ENCODE data around the gene ZDHHC11B. TPM values are rescaled to one million over a fixed set of nuclear protein-coding genes. Genes with fewer than 3 reads are reported as not detected.
A peak's percentile ranks its signal among the peaks of the same experiment; 100 is the strongest.
"Not testable (repeated sequence)": the region's sequence is repeated elsewhere in the genome, so short reads cannot be mapped to it uniquely, and the experiment has no call there.

ZDHHC11B gene
- total and polyA plus RNA-seq, 2 experiments from 2014 or later = not detected

GRCh38 chr5:775961-776861, 8.3 kb downstream of the ZDHHC11B start:
- Histone ChIP-seq H4K20me1 (ENCODE audit: insufficient read depth) (no peaks in the 10 kb centered on the region), H3K9me3 (ENCODE audit: low read depth) (no peaks in the 10 kb centered on the region), H2AFZ (peak overlapping the region; percentile 85), H3K27me3 (replicated peaks; ENCODE audit: insufficient read depth) (0 out of 2 replicates have a peak, but pooled peaks cover 13% of the 10 kb centered on the region), H3K27ac (no peak overlapping the region), H3K4me3 (peak overlapping the region; percentile 73), H3F3A (ENCODE audit: insufficient read depth) (no peaks in the 10 kb centered on the region), H3K9ac (peak overlapping the region; percentile 37; the same call in 1 of the 2 replicates), H3K4me1 (ENCODE audit: insufficient read depth) (no peaks in the 10 kb centered on the region; the same call in 1 of the 2 replicates), H3K4me2 (ENCODE audit: unreplicated experiment) (peak overlapping the region; percentile 85), H3K9me2 (ENCODE audit: insufficient read depth) (no peaks in the 10 kb centered on the region), H3K36me3 (ENCODE audit: low read depth) (no peaks in the 10 kb centered on the region), H3K79me2 (ENCODE audit: insufficient read depth) (no peaks in the 10 kb centered on the region)
- in situ Hi-C loops (cut with MboI) = no loop called here
- WGBS, 2 experiments (ENCODE audit: low coverage in 1 of 2, low lambda C conversion rate in 2 of 2, missing lambda C conversion rate in 2 of 2) = 63 to 66% methylated on average over 17 to 19 of the region's 20 CpGs
- no peak for DNase-seq
- TF ChIP-seq EZH2 (IDR thresholded peaks at IDR 0.05; ENCODE audit: insufficient read depth, poor library complexity, severe bottlenecking) (no peak), EZH2phosphoT487 (IDR thresholded peaks at IDR 0.05; ENCODE audit: insufficient read depth, low read depth) (no peak)

DNA sequence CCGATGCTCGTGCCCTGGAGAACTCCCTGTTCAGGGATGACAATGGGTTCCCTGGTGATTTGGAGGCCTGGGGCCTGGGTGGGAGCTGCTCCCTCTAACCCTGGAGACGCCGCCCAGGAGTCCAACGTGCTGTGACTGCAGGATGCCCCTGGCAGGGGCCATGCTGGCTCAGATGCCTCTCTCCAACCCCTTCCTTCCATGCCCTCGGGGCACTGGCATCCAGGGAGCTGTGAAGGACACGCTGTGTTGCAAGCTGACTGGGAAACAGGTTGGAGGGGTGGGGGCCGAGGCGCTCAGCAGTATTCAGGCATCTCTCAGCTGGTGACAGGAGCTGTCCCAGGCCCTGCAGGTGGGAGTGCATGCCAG, 9.0 kb downstream of the ZDHHC11B start:
- H2AFZ ChIP-seq; H4K20me1 ChIP-seq (ENCODE audit: insufficient read depth); H3K79me2 ChIP-seq (ENCODE audit: insufficient read depth); H3K4me1 ChIP-seq (ENCODE audit: insufficient read depth); H3K9ac ChIP-seq; H3K4me3 ChIP-seq; H3K9me3 ChIP-seq (ENCODE audit: low read depth); H3K9me2 ChIP-seq (ENCODE audit: insufficient read depth); DNase-seq; H3K36me3 ChIP-seq (ENCODE audit: low read depth); H3F3A ChIP-seq (ENCODE audit: insufficient read depth); H3K27ac ChIP-seq; H3K4me2 ChIP-seq (ENCODE audit: unreplicated experiment); in situ Hi-C loops (cut with MboI): not testable (repeated sequence)
- 77 to 80% methylated on average over 8 to 9 of the region's 9 CpGs for WGBS, 2 experiments (ENCODE audit: low coverage in 1 of 2, low lambda C conversion rate in 2 of 2, missing lambda C conversion rate in 2 of 2)
- 0 out of 2 replicates have a peak, but pooled peaks cover 13% of the 10 kb centered on the region for H3K27me3 ChIP-seq (replicated peaks; ENCODE audit: insufficient read depth)

DNA sequence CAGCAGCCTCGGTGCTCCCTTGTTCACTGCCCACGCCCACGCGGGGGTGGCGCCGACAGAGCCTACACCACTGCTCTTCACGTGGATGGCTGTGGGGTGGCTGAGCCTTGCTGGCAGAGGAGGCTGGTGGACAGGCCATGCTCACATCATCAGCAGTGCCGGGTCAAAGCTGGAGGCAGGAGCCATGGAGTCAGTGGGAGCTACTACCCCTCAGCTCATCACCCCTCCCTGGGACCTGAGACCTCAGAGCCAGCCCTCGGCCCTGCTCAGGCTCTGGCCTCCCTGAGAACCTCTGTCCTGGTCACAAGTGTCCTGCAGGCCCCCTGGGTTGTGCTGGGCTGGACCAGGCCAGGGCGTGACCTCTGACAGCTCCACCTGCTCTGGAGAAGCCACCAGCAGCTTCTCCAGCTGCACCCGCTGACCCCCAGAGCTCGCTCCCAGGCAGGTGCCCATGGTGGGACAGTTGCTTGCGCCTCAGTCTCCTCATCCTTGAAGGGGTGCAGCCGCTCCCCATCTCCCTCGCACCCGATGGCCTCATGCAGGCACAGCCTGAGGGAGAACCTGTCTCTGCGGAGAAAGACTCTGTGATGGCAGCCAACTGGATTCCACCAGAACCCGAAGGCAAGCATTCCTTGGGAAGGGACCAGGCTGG, 9.5 kb downstream of the ZDHHC11B start:
- H3K4me3 ChIP-seq; H3K27ac ChIP-seq; H3K36me3 ChIP-seq (ENCODE audit: low read depth); H3K4me2 ChIP-seq (ENCODE audit: unreplicated experiment); H3F3A ChIP-seq (ENCODE audit: insufficient read depth); DNase-seq; H3K9me3 ChIP-seq (ENCODE audit: low read depth); H3K9ac ChIP-seq; H3K9me2 ChIP-seq (ENCODE audit: insufficient read depth); in situ Hi-C loops (cut with MboI); H2AFZ ChIP-seq; H3K4me1 ChIP-seq (ENCODE audit: insufficient read depth); H4K20me1 ChIP-seq (ENCODE audit: insufficient read depth); H3K79me2 ChIP-seq (ENCODE audit: insufficient read depth): not testable (repeated sequence)
- 0 out of 2 replicates have a peak, but pooled peaks cover 13% of the 10 kb centered on the region for H3K27me3 ChIP-seq (replicated peaks; ENCODE audit: insufficient read depth)
- 78 to 82% methylated on average over 17 to 18 of the region's 18 CpGs for WGBS, 2 experiments (ENCODE audit: low coverage in 1 of 2, low lambda C conversion rate in 2 of 2, missing lambda C conversion rate in 2 of 2)

- H3K27ac ChIP-seq; H3K36me3 ChIP-seq (ENCODE audit: low read depth); H3K9ac ChIP-seq; DNase-seq; H3K4me3 ChIP-seq; H4K20me1 ChIP-seq (ENCODE audit: insufficient read depth); in situ Hi-C loops (cut with MboI); H3K9me3 ChIP-seq (ENCODE audit: low read depth); H3K4me1 ChIP-seq (ENCODE audit: insufficient read depth); H3K79me2 ChIP-seq (ENCODE audit: insufficient read depth); H3K9me2 ChIP-seq (ENCODE audit: insufficient read depth); H3K4me2 ChIP-seq (ENCODE audit: unreplicated experiment); H3F3A ChIP-seq (ENCODE audit: insufficient read depth); H2AFZ ChIP-seq: not testable (repeated sequence)
- 75 to 80% methylated on average over 6 of the region's 6 CpGs for WGBS, 2 experiments (ENCODE audit: low coverage in 1 of 2, low lambda C conversion rate in 2 of 2, missing lambda C conversion rate in 2 of 2)
- H3K27me3 ChIP-seq (replicated peaks; ENCODE audit: insufficient read depth) = 0 out of 2 replicates have a peak, but pooled peaks cover 13% of the 10 kb centered on the region
Measured at GRCh38 chr5:774304-774703, 10.2 kb downstream of the ZDHHC11B start.
